UCSD-AML1 (cell line): Measurements from ENCODE around the gene ZYX.
"Not testable (repeated sequence)": the region's sequence is repeated elsewhere in the genome, so short reads cannot be mapped to it uniquely, and the experiment has no call there.

ENCODE experiments used
- DNase-seq: peaks from one replicate; lab custom pipeline; 2025; ENCODE audit not compliant: unreplicated experiment; lab: John Stamatoyannopoulos, UW

ZYX gene

GRCh38 chr7:143416565-143417149 lies 35.5 kb downstream of the ZYX start:
- no peak for DNase-seq

DNA sequence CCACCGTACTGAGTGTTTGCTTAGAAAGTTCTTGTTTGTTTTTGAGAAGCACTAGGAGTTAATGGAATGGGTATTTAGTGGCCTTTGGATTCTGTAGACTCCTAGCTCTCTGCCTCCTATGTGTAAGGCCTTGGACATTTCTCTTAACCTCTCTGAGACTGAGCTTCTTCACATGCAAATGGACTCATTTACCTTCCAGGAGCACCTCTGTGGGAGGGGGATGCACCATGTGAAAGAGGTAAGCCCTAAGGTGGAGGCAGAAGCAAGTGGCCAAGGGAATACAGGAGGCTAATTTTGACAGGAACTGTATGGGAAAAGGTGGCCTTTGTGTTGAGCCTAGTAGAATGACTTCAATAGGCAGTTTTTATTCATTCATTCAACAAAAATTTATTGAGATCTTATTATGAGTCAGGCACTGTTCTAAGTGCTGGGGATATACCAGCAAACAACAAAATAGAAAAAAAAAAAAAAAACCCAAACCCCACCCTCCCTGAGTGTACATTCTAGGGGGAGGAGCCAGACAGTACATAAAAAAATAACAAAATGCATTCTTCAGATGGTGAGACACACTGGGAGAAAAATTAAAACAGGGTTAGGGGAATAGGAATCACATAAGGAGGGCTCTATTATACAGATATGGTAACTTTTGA lies 36.7 kb downstream of the ZYX start:
- no peak for DNase-seq

- no peak for DNase-seq
Measured at GRCh38 chr7:143418681-143419458, 37.7 kb downstream of the ZYX start.

- no peak for DNase-seq
Measured at GRCh38 chr7:143419880-143420279, 38.7 kb downstream of the ZYX start.

GRCh38 chr7:143420624-143421023 lies 39.5 kb downstream of the ZYX start:
- DNase-seq: not testable (repeated sequence)

DNA sequence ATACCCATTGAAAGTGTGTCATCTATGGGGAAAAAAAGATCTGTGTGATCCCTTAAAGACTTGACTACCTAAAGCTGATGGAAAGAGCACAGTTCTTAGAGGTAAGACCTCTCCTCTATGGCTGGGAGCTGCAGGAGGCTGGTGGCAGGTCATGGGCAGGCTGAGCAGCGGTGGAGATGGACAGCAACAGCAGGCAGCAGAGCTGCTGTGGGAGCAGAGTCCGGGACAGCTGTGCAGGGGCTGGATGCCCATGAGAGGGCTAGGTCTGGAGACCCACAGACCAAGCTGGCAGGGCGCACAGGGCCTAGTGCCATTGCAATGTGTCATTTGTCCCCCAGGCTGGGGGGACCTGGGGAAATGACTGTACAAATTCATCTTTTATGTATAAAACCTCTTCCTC lies 40.9 kb downstream of the ZYX start:
- no peak for DNase-seq

GRCh38 chr7:143424476-143424875 lies 43.3 kb downstream of the ZYX start:
- DNase-seq: not testable (repeated sequence)

DNA sequence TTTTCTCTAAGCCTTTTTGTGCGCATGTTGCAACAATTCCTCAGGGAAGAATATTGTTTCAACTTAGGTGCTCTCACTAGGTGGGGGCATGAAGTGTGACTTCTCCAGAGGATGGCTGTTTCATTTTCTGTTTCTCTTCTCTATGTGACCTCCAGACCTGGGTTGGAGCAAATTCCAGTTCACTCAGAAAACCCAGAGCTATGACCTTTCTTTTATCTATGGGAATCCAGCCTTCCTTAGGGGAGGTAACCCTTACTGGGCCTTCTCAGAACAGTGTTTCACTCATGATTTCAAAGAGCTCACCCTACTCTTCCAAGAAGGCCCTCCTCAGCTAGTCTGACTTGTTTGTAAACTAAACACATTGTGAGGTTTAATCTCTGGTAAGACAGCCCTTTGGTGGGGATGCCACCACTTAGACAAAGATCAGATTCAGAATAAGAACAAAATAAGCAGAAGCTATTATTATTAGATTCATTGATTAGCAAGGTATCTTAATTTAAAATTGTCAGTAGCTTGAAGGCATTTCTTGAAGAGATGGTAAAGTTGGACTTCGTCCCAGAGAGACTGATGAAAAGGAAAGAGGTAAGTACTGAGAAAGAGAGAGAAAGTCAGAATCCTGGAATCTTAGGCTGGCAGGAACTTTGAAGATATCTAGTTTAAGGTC lies 45.5 kb downstream of the ZYX start:
- DNase-seq: no peak

GRCh38 chr7:143429770-143430698 lies 48.9 kb downstream of the ZYX start:
- no peak for DNase-seq

- DNase-seq: no peak
Measured at GRCh38 chr7:143431109-143431508, 50.0 kb downstream of the ZYX start.

- no peak for DNase-seq
Measured at GRCh38 chr7:143433759-143434158, 52.6 kb downstream of the ZYX start.

GRCh38 chr7:143434660-143435059 lies 53.5 kb downstream of the ZYX start:
- no peak for DNase-seq

GRCh38 chr7:143435266-143435665 lies 54.1 kb downstream of the ZYX start:
- DNase-seq: no peak

DNA sequence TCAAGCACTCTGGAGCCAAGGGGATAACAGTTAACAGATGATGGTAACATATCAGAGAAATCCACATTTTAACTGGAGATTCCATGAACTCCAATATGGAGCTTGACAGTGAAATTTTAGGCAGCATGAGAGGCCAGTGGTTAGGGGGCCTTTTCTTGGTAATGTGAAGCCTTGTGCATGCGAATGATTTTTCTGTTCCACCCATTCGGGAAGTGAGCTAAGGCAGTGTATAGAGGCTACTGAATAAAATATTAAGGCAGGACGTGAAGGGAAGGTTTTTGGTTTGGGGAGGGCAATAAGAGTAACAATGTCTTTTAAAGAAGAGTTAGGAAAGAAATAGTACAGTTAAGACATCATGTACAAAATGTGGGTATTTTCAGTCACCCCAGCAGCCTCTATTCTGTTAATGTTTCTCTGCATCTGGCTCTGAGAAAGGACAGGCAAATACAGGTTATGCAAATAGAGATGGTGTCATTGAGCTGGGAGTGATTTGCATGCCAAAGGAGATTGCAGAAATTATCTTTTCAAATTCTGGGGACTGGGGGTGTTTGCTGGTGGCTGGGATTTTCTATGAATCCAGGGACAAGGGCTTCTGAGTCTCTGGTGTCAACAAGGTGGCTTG lies 55.3 kb downstream of the ZYX start:
- DNase-seq: no peak

- DNase-seq: no peak
Measured at GRCh38 chr7:143437578-143437977, 56.4 kb downstream of the ZYX start.

- DNase-seq: no peak
Measured at GRCh38 chr7:143439866-143440265, 58.7 kb downstream of the ZYX start.
